Astrocyte (in vitro differentiated cells and primary cell): Measurements from ENCODE around the gene SCYGR2. TPM values are rescaled to one million over a fixed set of nuclear protein-coding genes. Genes with fewer than 3 reads are reported as not detected.

Experiments
- DNase-seq: peaks from one replicate; pipeline ENCODE4 v3.0.0-alpha.2; 2010; ENCODE audit warnings: low read depth
- FAIRE-seq: peaks from 2 replicates; lab custom pipeline; 2011; peaks lifted over from hg19 to GRCh38; lab: Jason Lieb, UNC
- H2AFZ ChIP-seq: 2 replicates; pipeline ENCODE4 v1.6.0; 2012; ENCODE audit warnings: low read depth, low read length, inconsistent platforms
- H3K27ac ChIP-seq: 2 replicates; pipeline ENCODE4 v1.5.1; 2011; ENCODE audit warnings: low read depth, low read length, inconsistent platforms
- H3K27me3 ChIP-seq: 2 replicates; pipeline ENCODE4 v1.6.0; 2011; ENCODE audit warnings: low read length, inconsistent platforms; ENCODE audit not compliant: insufficient read depth
- H3K36me3 ChIP-seq: 2 replicates; pipeline ENCODE4 v1.5.1; 2011; ENCODE audit warnings: low read length, inconsistent platforms; ENCODE audit not compliant: insufficient read depth
- H3K4me1 ChIP-seq: 2 replicates; pipeline ENCODE4 v1.5.1; 2011; ENCODE audit warnings: low read length, inconsistent platforms; ENCODE audit not compliant: insufficient read depth
- H3K4me2 ChIP-seq: 2 replicates; pipeline ENCODE4 v1.6.0; 2012; ENCODE audit warnings: low read length, inconsistent platforms
- H3K4me3 ChIP-seq: 2 replicates; pipeline ENCODE4 v1.5.1; 2011; ENCODE audit warnings: low read depth, mild to moderate bottlenecking, low read length, inconsistent platforms; ENCODE audit not compliant: insufficient read depth
- H3K79me2 ChIP-seq: 2 replicates; pipeline ENCODE4 v1.6.0; 2012; ENCODE audit warnings: mild to moderate bottlenecking, low read length, inconsistent platforms; ENCODE audit not compliant: insufficient read depth
- H3K9ac ChIP-seq: 2 replicates; pipeline ENCODE4 v1.6.0; 2012; ENCODE audit warnings: mild to moderate bottlenecking, low read length, inconsistent platforms
- H3K9me3 ChIP-seq: 2 replicates; pipeline ENCODE4 v1.5.1; 2012; ENCODE audit warnings: low read depth, mild to moderate bottlenecking, low read length, inconsistent platforms; ENCODE audit not compliant: insufficient read depth
- H4K20me1 ChIP-seq: 2 replicates; pipeline ENCODE4 v1.6.0; 2012; ENCODE audit warnings: low read length, inconsistent platforms; ENCODE audit not compliant: insufficient read depth
- H3K27ac Mint-ChIP-seq: one replicate; pipeline ENCODE4 v1.8.0; 2021; ENCODE audit warnings: mild to moderate bottlenecking, mixed read lengths; ENCODE audit not compliant: unreplicated experiment
- H3K27me3 Mint-ChIP-seq: one replicate; pipeline ENCODE4 v1.8.0; 2021; ENCODE audit warnings: low read depth, mixed read lengths; ENCODE audit not compliant: unreplicated experiment
- H3K36me3 Mint-ChIP-seq: one replicate; pipeline ENCODE4 v1.8.0; 2021; ENCODE audit warnings: low read depth, mixed read lengths; ENCODE audit not compliant: unreplicated experiment
- H3K4me1 Mint-ChIP-seq: one replicate; pipeline ENCODE4 v1.8.0; 2021; ENCODE audit warnings: low read depth, mixed read lengths; ENCODE audit not compliant: unreplicated experiment
- H3K4me3 Mint-ChIP-seq: one replicate; pipeline ENCODE4 v1.8.0; 2021; ENCODE audit warnings: mild to moderate bottlenecking, moderate library complexity, mixed read lengths; ENCODE audit not compliant: unreplicated experiment
- H3K9me3 Mint-ChIP-seq: one replicate; pipeline ENCODE4 v1.8.0; 2021; ENCODE audit warnings: mild to moderate bottlenecking, mixed read lengths; ENCODE audit not compliant: unreplicated experiment
- EZH2 ChIP-seq: IDR thresholded peaks from 2 replicates; pipeline ENCODE4 v1.6.1; 2012; ENCODE audit warnings: mild to moderate bottlenecking, low read length, inconsistent platforms; ENCODE audit not compliant: insufficient read depth
- total RNA-seq: library from RNA; stranded (reverse); gene quantifications from 2 replicates; pipeline ENCODE4 v1.2.1, GENCODE V29; 2021
- TF ChIP-seq, protein P1 (sequence below): IDR thresholded peaks from 2 replicates; pipeline ENCODE4 v1.5.1; 2011; ENCODE audit warnings: low read depth, mild to moderate bottlenecking, inconsistent platforms, low read length, moderate library complexity; ENCODE audit not compliant: insufficient read depth

The SCYGR2 gene
- total RNA-seq, 1 donor from 2014 or later: not detected

DNA sequence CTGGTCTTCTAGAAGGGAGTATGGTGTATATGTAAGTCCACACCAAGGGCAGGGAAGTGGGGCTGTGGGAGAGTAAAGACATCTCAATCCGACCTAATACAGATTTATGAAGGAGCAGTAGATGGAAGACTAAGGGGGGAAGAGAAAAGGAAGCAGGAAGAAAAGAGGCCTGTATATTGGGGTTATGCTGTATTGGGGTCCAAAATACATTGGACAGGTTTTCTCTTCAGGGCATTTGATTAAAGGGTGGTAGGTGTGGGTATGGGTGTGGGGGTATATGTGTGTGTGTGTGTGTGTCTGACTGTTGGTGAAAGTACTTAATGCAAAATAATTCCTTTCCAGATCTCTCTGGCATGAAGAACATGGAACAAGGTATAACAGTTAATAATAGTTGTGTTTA is 33.6 kb upstream of the SCYGR2 start:
- Histone ChIP-seq H3K79me2 (no peaks in the 10 kb centered on the region), H2AFZ (no peak overlapping the region), H3K27ac (no peak overlapping the region), H3K9ac (no peak overlapping the region), H3K4me3 (no peak overlapping the region), H3K9me3 (no peaks in the 10 kb centered on the region), H3K36me3 (no peaks in the 10 kb centered on the region), H3K4me2 (no peak overlapping the region), H3K27me3 (no peaks in the 10 kb centered on the region), H3K4me1 (no peaks in the 10 kb centered on the region), H4K20me1 (no peaks in the 10 kb centered on the region)
- no peak for TF ChIP-seq EZH2
- TF ChIP-seq, protein P1, sequence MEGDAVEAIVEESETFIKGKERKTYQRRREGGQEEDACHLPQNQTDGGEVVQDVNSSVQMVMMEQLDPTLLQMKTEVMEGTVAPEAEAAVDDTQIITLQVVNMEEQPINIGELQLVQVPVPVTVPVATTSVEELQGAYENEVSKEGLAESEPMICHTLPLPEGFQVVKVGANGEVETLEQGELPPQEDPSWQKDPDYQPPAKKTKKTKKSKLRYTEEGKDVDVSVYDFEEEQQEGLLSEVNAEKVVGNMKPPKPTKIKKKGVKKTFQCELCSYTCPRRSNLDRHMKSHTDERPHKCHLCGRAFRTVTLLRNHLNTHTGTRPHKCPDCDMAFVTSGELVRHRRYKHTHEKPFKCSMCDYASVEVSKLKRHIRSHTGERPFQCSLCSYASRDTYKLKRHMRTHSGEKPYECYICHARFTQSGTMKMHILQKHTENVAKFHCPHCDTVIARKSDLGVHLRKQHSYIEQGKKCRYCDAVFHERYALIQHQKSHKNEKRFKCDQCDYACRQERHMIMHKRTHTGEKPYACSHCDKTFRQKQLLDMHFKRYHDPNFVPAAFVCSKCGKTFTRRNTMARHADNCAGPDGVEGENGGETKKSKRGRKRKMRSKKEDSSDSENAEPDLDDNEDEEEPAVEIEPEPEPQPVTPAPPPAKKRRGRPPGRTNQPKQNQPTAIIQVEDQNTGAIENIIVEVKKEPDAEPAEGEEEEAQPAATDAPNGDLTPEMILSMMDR: no peak
- Mint-ChIP-seq H3K4me1 (peaks cover 2% of the 10 kb centered on the region), H3K27ac (no peak overlapping the region), H3K4me3 (no peak overlapping the region), H3K36me3 (peaks cover 5% of the 10 kb centered on the region), H3K9me3 (no peaks in the 10 kb centered on the region), H3K27me3 (no peaks in the 10 kb centered on the region)
- FAIRE-seq: no peak
- DNase-seq: no peak

DNA sequence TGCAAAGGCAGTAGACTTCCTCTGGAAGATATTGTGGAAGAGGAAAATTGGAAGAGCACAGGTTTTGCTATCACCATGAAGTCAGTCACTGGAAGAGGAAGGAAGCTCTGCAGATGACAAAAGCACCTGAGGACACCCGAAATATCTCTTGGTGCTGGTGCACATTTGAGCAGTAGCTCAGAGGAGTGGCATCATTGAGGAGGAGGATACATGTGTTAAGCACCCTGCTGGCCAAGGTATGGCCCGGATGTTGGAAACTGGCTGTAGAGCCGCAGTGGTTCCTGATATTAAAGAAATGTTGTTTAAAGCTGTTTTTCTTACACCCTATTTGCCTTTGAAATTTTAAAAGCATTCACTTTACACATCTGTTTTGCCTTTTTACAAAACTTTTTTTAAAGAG is 32.7 kb upstream of the SCYGR2 start:
- H3K36me3 Mint-ChIP-seq: peaks cover 5% of the 10 kb centered on the region
- Histone ChIP-seq H3K36me3 (no peaks in the 10 kb centered on the region), H3K27ac (no peak overlapping the region), H3K79me2 (no peaks in the 10 kb centered on the region), H3K4me2 (no peak overlapping the region), H2AFZ (no peak overlapping the region), H3K4me3 (no peak overlapping the region), H3K27me3 (no peaks in the 10 kb centered on the region), H3K4me1 (no peaks in the 10 kb centered on the region), H4K20me1 (no peaks in the 10 kb centered on the region), H3K9ac (no peak overlapping the region), H3K9me3 (no peaks in the 10 kb centered on the region)
- DNase-seq: no peak
- no peak overlapping the region for H3K4me3 Mint-ChIP-seq
- no peak for FAIRE-seq
- no peaks in the 10 kb centered on the region for H3K9me3 Mint-ChIP-seq
- peak overlapping the region; percentile 85 for H3K27ac Mint-ChIP-seq
- no peaks in the 10 kb centered on the region for H3K27me3 Mint-ChIP-seq
- H3K4me1 Mint-ChIP-seq: peaks cover 9% of the 10 kb centered on the region
- TF ChIP-seq EZH2: no peak
- TF ChIP-seq, protein P1: no peak

DNA sequence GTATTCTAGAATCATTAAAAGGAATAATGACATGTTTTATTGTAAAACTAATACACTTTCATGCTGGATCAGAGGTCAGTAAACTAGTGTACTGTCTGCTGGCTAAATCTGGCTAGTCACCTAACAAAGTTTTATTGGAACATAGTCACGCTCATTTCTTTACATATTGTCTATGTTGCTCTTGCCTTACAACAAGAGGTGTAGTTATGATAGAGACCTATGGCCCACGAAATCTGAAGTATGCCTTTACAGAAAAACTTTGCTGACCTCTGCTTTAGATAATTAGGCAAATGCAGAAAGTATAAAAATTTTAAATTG is 29.9 kb upstream of the SCYGR2 start:
- H3K36me3 Mint-ChIP-seq: peaks cover 5% of the 10 kb centered on the region
- peaks cover 13% of the 10 kb centered on the region for H3K4me1 Mint-ChIP-seq
- DNase-seq (no peak), FAIRE-seq (no peak)
- Histone ChIP-seq H3K9ac (no peak overlapping the region), H3K27me3 (no peaks in the 10 kb centered on the region), H2AFZ (no peak overlapping the region), H3K27ac (no peak overlapping the region), H3K9me3 (no peaks in the 10 kb centered on the region), H3K4me3 (no peak overlapping the region), H3K4me2 (no peak overlapping the region), H4K20me1 (no peaks in the 10 kb centered on the region), H3K79me2 (no peaks in the 10 kb centered on the region), H3K36me3 (no peaks in the 10 kb centered on the region), H3K4me1 (no peaks in the 10 kb centered on the region)
- no peaks in the 10 kb centered on the region for H3K9me3 Mint-ChIP-seq
- H3K27ac Mint-ChIP-seq: no peak overlapping the region
- H3K27me3 Mint-ChIP-seq: no peaks in the 10 kb centered on the region
- no peak overlapping the region for H3K4me3 Mint-ChIP-seq
- TF ChIP-seq, protein P1: no peak
- no peak for TF ChIP-seq EZH2
